Measurements from ENCODE around the gene MB21D2. TPM values are rescaled to one million over a fixed set of nuclear protein-coding genes. Genes with fewer than 3 reads are reported as not detected.

MB21D2 gene
- total and polyA plus RNA-seq, 2 experiments from 2014 or later, result 8.1 to 35.9 TPM

DNA sequence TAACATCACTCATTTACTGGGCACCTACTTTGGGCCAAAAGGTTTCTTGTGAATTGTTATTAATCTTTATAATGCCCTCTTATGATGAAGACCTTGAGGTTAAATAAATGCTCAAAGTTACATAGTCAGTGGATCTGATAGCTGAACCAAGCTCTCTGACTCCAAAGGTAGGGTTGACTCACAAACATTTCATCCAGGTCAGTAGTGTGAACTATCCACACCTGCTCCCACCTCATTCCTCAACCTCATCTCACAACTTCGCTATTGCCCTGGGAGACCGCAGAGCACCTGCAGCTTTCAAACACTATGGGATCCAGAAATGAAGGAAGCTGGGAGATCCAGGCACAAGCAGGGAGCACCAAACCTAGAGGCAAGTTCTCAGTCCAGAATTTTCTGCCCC lies 96.5 kb downstream of the MB21D2 start (continued):
- TF ChIP-seq, protein P1, sequence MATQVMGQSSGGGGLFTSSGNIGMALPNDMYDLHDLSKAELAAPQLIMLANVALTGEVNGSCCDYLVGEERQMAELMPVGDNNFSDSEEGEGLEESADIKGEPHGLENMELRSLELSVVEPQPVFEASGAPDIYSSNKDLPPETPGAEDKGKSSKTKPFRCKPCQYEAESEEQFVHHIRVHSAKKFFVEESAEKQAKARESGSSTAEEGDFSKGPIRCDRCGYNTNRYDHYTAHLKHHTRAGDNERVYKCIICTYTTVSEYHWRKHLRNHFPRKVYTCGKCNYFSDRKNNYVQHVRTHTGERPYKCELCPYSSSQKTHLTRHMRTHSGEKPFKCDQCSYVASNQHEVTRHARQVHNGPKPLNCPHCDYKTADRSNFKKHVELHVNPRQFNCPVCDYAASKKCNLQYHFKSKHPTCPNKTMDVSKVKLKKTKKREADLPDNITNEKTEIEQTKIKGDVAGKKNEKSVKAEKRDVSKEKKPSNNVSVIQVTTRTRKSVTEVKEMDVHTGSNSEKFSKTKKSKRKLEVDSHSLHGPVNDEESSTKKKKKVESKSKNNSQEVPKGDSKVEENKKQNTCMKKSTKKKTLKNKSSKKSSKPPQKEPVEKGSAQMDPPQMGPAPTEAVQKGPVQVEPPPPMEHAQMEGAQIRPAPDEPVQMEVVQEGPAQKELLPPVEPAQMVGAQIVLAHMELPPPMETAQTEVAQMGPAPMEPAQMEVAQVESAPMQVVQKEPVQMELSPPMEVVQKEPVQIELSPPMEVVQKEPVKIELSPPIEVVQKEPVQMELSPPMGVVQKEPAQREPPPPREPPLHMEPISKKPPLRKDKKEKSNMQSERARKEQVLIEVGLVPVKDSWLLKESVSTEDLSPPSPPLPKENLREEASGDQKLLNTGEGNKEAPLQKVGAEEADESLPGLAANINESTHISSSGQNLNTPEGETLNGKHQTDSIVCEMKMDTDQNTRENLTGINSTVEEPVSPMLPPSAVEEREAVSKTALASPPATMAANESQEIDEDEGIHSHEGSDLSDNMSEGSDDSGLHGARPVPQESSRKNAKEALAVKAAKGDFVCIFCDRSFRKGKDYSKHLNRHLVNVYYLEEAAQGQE (IDR thresholded peaks at IDR 0.05; ENCODE audit: unreplicated experiment), result no peak
- no peak for TF ChIP-seq CREB1 (CRISPR knock-in tag; IDR thresholded peaks at IDR 0.05; ENCODE audit: low read depth)
- no peak for TF ChIP-seq EZH2phosphoT487 (IDR thresholded peaks at IDR 0.05; ENCODE audit: unreplicated experiment)

DNA sequence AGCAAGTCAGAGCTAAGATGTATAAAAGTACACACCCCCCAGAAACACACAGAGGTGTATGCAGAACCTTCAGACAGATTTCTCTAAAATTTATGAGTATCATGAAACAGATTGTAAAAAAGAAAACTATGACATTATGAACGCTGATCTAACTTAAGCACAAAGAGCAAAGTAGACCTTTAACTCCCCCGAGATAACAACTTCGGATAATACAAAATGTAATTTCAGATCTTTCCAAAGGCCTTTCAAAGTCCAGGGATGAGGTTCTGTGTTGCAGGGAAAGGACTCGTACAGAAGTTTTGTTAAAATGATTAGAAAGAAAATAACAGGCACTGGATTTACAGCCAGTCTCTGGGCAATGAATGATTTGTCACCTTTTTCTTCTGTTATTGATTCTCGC lies 97.5 kb downstream of the MB21D2 start:
- H3K27me3 ChIP-seq (ENCODE audit: insufficient read depth), result no peaks in the 10 kb centered on the region
- no peaks in the 10 kb centered on the region for H3K9me3 Mint-ChIP-seq
- H3K27me3 Mint-ChIP-seq (ENCODE audit: insufficient read depth, low read depth, poor library complexity), result no peaks in the 10 kb centered on the region
- no peak for DNase-seq (ENCODE audit: low spot score)
- no peak overlapping the region for H3K27ac Mint-ChIP-seq
- H3K36me3 Mint-ChIP-seq (ENCODE audit: low read depth), result no peaks in the 10 kb centered on the region
- no peak overlapping the region for H3K4me3 ChIP-seq
- H3K9me2 ChIP-seq (ENCODE audit: insufficient read depth), result no peaks in the 10 kb centered on the region
- 0 out of 2 replicates have a peak overlapping the region, but pooled peaks have one; percentile 22 for H3K4me2 ChIP-seq
- no peak overlapping the region for H3K4me3 Mint-ChIP-seq
- no peak for TF ChIP-seq ZNF114 (CRISPR knock-in tag; IDR thresholded peaks at IDR 0.05)
- TF ChIP-seq, protein P2, sequence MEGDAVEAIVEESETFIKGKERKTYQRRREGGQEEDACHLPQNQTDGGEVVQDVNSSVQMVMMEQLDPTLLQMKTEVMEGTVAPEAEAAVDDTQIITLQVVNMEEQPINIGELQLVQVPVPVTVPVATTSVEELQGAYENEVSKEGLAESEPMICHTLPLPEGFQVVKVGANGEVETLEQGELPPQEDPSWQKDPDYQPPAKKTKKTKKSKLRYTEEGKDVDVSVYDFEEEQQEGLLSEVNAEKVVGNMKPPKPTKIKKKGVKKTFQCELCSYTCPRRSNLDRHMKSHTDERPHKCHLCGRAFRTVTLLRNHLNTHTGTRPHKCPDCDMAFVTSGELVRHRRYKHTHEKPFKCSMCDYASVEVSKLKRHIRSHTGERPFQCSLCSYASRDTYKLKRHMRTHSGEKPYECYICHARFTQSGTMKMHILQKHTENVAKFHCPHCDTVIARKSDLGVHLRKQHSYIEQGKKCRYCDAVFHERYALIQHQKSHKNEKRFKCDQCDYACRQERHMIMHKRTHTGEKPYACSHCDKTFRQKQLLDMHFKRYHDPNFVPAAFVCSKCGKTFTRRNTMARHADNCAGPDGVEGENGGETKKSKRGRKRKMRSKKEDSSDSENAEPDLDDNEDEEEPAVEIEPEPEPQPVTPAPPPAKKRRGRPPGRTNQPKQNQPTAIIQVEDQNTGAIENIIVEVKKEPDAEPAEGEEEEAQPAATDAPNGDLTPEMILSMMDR (conservative IDR thresholded peaks at IDR 0.05; ENCODE audit: low read depth in 2 of 2), result no peak
- peaks cover 12% of the 10 kb centered on the region; the same call in 1 of the 2 replicates for H4K20me1 ChIP-seq (replicated peaks; ENCODE audit: insufficient read depth)
- H3K4me1 Mint-ChIP-seq, result peaks cover 58% of the 10 kb centered on the region
- peaks cover 34% of the 10 kb centered on the region for H3K4me1 ChIP-seq (ENCODE audit: insufficient read depth)
- H3K79me2 ChIP-seq (replicated peaks; ENCODE audit: insufficient read depth), result peaks cover 86% of the 10 kb centered on the region
- H3K36me3 ChIP-seq (ENCODE audit: insufficient read depth), result no peaks in the 10 kb centered on the region
- no peaks in the 10 kb centered on the region for H3F3A ChIP-seq (replicated peaks; ENCODE audit: low read depth)
- H3K27ac ChIP-seq (ENCODE audit: low read depth), result 0 out of 2 replicates have a peak overlapping the region, but pooled peaks have one; percentile 9
- no peak for ATAC-seq
- no peak overlapping the region for H2AFZ ChIP-seq

DNA sequence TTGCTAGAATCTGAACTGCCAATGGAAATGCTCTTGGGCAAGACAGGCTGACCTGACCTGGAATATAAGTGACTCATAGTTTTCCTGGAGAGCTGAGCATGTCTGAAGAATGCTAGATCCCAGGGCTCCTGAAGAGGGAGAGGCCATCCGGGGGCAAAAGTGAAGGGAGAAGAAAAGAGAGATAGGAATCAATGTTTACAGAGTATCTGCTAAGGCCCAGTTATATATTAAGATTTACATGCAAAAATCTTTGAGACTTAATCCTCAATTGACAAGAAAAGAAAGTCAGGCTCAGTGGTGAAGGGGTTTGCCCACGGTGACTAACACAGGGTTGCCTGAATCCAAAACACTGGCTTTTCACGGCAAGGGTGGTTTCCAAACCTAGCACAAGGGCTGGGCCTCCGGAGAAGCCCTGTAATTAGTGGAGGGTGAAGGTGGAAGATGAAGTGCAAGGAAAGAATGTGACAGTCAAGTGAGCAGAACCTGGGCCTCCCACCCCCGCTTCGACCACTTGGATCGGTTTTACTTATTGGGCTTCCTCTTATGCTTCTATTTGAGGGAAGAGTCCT lies 98.6 kb downstream of the MB21D2 start:
- Histone ChIP-seq H3F3A (replicated peaks; ENCODE audit: low read depth) (no peaks in the 10 kb centered on the region), H3K36me3 (ENCODE audit: insufficient read depth) (no peaks in the 10 kb centered on the region), H3K27ac (ENCODE audit: low read depth) (no peak overlapping the region), H3K4me1 (ENCODE audit: insufficient read depth) (peaks cover 34% of the 10 kb centered on the region), H3K4me3 (no peak overlapping the region), H3K79me2 (replicated peaks; ENCODE audit: insufficient read depth) (peaks cover 87% of the 10 kb centered on the region), H2AFZ (no peak overlapping the region), H3K9me2 (ENCODE audit: insufficient read depth) (no peaks in the 10 kb centered on the region), H3K27me3 (ENCODE audit: insufficient read depth) (no peaks in the 10 kb centered on the region), H4K20me1 (replicated peaks; ENCODE audit: insufficient read depth) (peaks cover 7% of the 10 kb centered on the region; the same call in 1 of the 2 replicates), H3K4me2 (peak overlapping the region; percentile 22; the same call in 1 of the 2 replicates)
- no peaks in the 10 kb centered on the region for H3K9me3 Mint-ChIP-seq
- H3K4me1 Mint-ChIP-seq, result peaks cover 58% of the 10 kb centered on the region
- no peak overlapping the region for H3K27ac Mint-ChIP-seq
- DNase-seq (ENCODE audit: low spot score) (no peak), ATAC-seq (peak; percentile 18; the same call in 2 of the 3 replicates)
- no peaks in the 10 kb centered on the region for H3K27me3 Mint-ChIP-seq (ENCODE audit: insufficient read depth, low read depth, poor library complexity)
- no peak overlapping the region for H3K4me3 Mint-ChIP-seq
- H3K36me3 Mint-ChIP-seq (ENCODE audit: low read depth), result no peaks in the 10 kb centered on the region
- TF ChIP-seq STAT1 (IDR thresholded peaks at IDR 0.05; ENCODE audit: unreplicated experiment) (no peak), ZNF114 (CRISPR knock-in tag; IDR thresholded peaks at IDR 0.05) (no peak)
- TF ChIP-seq, protein P3, sequence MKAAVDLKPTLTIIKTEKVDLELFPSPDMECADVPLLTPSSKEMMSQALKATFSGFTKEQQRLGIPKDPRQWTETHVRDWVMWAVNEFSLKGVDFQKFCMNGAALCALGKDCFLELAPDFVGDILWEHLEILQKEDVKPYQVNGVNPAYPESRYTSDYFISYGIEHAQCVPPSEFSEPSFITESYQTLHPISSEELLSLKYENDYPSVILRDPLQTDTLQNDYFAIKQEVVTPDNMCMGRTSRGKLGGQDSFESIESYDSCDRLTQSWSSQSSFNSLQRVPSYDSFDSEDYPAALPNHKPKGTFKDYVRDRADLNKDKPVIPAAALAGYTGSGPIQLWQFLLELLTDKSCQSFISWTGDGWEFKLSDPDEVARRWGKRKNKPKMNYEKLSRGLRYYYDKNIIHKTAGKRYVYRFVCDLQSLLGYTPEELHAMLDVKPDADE (IDR thresholded peaks at IDR 0.05), result no peak

All from GM23338 (cell line).